Measurements from ENCODE around the gene FEM1A.
A peak's percentile ranks its signal among the peaks of the same experiment; 100 is the strongest.
"Not testable (repeated sequence)": the region's sequence is repeated elsewhere in the genome, so short reads cannot be mapped to it uniquely, and the experiment has no call there.

FEM1A gene

DNA sequence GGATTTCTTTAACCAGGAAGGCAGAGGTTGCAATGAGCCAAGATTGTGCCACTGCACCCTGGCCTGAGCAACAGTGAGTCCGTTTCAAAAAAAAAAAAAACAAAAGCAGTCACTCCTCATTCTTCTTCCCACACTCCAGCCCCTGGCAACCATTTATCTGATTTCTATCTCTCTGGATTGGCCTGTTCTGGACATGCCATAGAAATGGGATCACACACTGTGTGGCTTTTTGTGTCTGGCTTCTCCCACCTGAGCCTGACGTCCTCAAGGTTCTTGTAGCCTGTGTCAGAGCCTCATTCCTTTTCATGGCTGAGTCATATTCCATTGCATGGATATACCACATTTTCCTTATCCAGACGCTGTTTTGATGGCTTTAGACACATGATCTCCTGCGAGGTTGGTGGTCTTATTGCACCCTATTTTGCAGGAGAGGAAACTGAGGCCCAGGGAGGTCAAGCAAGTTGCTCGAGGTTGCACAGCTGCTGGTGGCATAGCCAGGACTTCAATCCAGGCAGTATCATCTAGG is 15.8 kb upstream of the FEM1A start:
- DNase-seq (ENCODE audit: low read depth) = no peak

- DNase-seq (ENCODE audit: low read depth) = no peak
Measured at GRCh38 chr19:4776436-4777211, 14.9 kb upstream of the FEM1A start.

DNA sequence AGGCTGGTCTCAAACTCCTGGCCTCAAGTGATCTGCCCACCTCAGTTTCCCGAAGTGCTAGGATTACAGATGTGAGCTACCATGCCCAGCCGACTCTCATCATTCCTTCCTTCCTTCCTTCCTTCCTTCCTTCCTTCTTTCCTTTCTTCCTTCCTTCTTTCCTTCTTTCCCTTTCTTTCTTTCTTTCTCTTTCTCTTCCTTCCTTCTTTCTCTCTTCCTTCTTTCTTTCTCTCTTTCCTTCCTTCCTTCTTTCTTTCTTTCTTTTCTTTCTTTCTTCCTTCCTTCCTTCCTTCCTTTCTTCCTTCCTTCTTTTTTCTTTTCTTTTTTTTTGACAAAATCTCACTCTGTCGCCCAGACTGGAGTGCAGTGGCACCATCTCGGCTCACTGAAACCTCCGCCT is 13.4 kb upstream of the FEM1A start:
- not testable (repeated sequence) for DNase-seq (ENCODE audit: low read depth)

GRCh38 chr19:4780860-4781259 is 10.7 kb upstream of the FEM1A start:
- DNase-seq (ENCODE audit: low read depth) = no peak

DNA sequence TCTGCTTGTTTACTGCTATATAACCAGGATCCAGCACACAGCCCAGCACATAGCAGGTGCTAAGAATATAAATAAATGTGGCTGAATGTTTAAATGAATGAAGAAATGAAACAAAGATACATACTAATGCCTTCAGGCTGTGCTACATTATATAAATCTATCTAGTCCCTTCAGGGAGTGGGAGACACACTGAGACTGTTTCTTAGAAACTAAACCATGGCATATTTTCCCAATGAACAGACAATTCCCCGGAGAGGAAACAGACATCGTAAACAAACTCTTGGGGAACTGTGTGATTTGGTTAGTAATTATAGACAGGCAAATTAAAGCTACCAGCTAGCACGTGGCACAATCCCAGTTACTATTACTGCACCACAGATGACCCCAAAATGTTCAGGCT is 9.7 kb upstream of the FEM1A start:
- no peak for DNase-seq (ENCODE audit: low read depth)

DNA sequence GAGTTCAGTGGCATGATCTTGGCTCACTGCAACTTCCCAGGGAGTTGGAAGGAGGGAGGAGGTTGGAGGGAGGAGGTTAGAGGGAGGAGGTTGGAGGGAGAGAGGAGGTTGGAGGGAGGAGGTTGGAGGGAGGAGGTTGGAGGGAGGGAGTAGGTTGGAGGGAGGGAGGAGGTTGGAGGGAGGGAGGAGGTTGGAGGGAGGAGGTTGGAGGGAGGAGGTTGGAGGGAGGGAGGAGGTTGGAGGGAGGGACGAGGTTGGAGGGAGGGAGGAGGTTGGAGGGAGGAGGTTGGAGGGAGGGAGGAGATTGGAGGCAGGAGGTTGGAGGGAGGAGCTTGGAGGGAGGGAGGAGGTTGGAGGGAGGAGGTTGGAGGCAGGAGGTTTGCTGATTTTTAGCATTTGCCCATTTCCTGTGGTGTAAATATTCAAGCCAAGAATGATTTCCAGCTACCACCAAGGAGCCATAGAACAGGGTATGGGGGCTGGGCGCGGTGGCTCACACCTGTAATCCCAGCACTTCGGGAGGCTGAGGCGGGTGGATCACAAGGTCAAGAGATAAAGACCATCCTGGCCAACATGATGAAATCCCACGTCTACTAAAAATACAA is 5.0 kb upstream of the FEM1A start:
- DNase-seq (ENCODE audit: low read depth) = not testable (repeated sequence)

DNA sequence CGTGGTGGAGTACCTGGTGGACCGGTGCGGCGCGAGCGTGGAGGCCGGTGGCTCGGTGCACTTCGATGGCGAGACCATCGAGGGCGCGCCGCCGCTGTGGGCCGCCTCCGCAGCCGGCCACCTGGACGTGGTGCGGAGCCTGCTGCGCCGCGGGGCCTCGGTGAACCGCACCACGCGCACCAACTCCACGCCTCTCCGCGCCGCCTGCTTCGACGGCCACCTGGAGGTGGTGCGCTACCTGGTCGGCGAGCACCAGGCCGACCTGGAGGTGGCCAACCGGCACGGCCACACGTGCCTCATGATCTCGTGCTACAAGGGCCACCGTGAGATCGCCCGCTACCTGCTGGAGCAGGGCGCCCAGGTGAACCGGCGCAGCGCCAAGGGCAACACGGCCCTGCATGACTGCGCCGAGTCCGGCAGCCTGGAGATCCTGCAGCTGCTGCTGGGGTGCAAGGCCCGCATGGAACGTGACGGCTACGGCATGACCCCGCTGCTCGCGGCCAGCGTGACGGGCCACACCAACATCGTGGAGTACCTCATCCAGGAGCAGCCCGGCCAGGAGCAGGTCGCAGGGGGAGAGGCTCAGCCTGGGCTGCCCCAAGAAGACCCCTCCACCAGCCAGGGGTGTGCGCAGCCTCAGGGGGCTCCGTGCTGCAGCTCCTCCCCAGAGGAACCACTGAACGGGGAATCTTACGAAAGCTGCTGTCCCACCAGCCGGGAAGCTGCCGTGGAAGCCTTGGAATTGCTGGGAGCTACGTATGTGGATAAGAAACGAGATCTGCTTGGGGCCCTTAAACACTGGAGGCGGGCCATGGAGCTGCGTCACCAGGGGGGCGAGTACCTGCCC is 708 bp downstream of the FEM1A start:
- DNase-seq (ENCODE audit: low read depth) = not testable (repeated sequence)

- DNase-seq (ENCODE audit: low read depth) = not testable (repeated sequence)
Measured at GRCh38 chr19:4792866-4793195, 1.3 kb downstream of the FEM1A start.

GRCh38 chr19:4793278-4793677 is 1.7 kb downstream of the FEM1A start:
- DNase-seq (ENCODE audit: low read depth) = not testable (repeated sequence)

GRCh38 chr19:4794971-4795370 is 3.4 kb downstream of the FEM1A start:
- DNase-seq (ENCODE audit: low read depth) = no peak

- DNase-seq (ENCODE audit: low read depth) = no peak
Measured at GRCh38 chr19:4795400-4795799, 3.9 kb downstream of the FEM1A start.

GRCh38 chr19:4800591-4801081 is 9.1 kb downstream of the FEM1A start:
- DNase-seq (ENCODE audit: low read depth) = no peak

- DNase-seq (ENCODE audit: low read depth) = no peak
Measured at GRCh38 chr19:4801085-4801619, 9.6 kb downstream of the FEM1A start.

DNA sequence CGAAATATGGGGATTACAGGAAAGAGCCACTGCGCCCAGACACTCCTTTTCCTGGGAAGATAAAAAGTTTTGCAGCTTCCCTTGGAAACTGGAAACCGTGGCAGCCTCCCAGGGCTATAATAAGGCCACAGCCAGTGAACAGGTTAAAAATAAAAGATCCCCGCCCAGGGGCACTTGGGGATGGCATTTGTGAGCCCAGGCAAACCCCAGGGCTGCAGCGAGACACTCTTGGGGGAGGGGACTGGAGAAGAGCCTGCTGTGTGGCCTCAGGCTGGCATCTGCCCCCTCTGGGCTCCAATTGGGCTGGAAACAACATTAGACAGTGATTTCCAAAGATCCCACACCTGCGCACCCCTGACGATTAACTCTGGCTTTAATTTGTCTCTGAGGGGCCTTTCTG is 11.2 kb downstream of the FEM1A start:
- no peak for DNase-seq (ENCODE audit: low read depth)

GRCh38 chr19:4803736-4804695 is 12.5 kb downstream of the FEM1A start:
- DNase-seq (ENCODE audit: low read depth) = peak; percentile 40

DNA sequence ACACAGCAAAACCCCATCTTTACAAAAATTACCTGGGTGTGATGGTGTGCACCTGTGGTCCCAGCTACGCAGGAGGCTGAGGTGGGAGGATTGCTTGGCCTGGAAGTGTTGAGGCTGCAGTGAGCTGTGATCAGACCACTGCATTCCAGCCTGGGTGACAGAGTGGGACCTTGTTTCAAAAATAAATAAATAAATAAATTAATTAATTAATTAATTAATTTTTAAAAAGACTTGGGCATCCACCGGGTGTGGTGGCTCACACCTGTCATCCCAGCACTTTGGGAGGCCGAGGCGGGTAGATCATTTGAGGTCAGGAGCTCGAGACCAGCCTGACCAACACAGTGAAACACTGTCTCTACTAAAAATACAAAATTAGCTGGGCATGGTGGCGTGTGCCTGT is 13.6 kb downstream of the FEM1A start:
- DNase-seq (ENCODE audit: low read depth) = not testable (repeated sequence)

DNA sequence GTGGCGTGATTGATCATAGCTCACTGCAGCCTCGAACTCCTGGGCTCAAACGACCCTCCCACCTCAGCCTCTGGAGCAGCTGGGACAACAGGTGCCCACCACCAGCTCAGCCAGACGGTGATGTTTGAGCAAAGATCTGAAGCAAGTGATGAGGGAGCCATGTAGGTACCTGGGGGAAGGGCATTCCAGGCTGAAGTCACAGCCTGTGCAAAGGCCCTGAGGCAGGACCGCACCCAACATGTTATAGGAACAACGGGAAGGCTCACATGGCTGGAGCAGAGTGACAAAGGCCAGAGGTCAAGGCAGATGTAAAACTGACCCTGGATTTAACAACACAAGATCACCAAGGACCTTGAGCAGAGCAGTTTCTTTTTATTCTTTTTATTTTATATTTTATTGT is 14.8 kb downstream of the FEM1A start:
- DNase-seq (ENCODE audit: low read depth) = no peak

DNA sequence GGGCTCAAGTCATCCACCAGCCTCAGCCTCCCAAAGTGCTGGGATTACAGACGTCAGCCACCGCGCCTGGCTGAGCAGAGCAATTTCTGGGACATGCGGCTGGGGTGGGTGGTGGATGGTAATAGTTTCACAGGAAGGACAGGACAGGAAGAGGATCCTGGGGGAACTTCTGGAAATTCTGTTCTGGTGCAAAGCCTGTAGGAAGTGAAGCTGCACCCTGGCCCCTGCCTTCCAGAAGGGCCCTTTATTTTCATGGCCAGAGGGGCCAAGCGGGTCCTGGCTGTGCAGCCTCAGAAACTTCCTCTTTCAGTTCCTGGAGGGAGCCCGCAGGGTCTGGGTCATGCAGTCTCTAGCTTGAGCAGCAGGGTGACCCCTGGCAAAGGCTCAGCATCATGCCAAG is 15.7 kb downstream of the FEM1A start:
- no peak for DNase-seq (ENCODE audit: low read depth)

DNA sequence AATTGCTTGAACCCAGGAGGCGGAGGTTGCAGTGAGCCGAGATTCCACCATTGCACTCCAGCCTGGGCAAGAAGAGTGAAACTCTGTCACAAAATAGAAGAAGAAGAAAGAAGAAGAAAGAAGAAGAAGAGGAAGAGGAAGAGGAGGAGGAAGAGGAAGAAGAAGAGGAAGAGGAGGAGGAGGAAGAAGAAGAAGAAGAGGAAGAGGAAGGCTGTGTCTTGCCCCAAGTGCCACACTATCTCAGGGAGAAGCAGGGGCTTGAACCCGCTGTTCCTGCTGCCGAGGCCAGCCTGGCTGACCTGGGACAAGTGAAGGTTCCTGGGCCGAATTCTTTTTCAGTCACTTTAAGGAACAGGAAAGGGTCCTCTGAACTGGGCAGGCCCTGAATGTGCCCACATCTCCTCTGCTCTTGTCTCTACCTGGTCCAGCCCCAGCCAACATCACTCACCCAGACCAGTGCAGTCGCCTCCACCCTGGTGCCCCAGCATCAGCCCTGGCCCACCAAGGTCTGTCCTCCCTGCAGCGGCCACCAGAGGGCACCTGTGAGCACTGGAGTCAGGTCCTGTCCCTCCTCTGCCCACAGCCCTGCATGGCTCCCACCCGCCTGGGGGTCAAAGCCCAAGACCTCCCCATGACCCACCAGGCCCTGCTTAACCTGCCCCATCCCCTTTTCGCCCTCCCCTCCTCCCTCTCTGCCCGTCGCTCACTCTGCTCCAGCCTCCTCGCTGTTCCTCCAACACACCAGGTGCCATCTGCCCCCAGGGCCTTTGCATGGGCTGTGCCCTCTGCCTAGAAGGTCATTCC is 20.0 kb downstream of the FEM1A start:
- peak; percentile 82 for DNase-seq (ENCODE audit: low read depth)

All from activated T-helper 9 cell treated with anti-CD3 and anti-CD28 coated beads, Interleukin-2, amount 50 U/mL, for 16 hours (primary cell).